AG09309 (cell line): ENCODE measurements around the gene CUL4A.

ENCODE experiments used
- DNase-seq: peaks from one replicate; pipeline ENCODE4 v3.0.0-alpha.2; 2010; ENCODE audit warnings: low read depth
- H3K4me3 ChIP-seq: 2 replicates; pipeline ENCODE4 v1.5.1; 2011; ENCODE audit warnings: mild to moderate bottlenecking, low read depth, low read length, moderate library complexity; ENCODE audit not compliant: control insufficient read depth
- CTCF ChIP-seq: IDR thresholded peaks from 2 replicates; pipeline ENCODE4 v1.5.1; 2011; ENCODE audit warnings: mild to moderate bottlenecking, low read depth, low read length, inconsistent platforms; ENCODE audit not compliant: insufficient read depth, control insufficient read depth; ENCODE audit errors: missing control alignments

Gene CUL4A

GRCh38 chr13:113297370-113298042 is 88.1 kb downstream of the CUL4A start:
- TF ChIP-seq CTCF, result no peak
- peak overlapping the region; percentile 94 for H3K4me3 ChIP-seq
- no peak for DNase-seq

GRCh38 chr13:113298043-113298945 is 88.9 kb downstream of the CUL4A start:
- H3K4me3 ChIP-seq, result peak overlapping the region; percentile 94
- no peak for DNase-seq
- no peak for TF ChIP-seq CTCF

- no peak for DNase-seq
- H3K4me3 ChIP-seq, result no peak overlapping the region
- no peak for TF ChIP-seq CTCF
Observed at GRCh38 chr13:113299951-113300350, 90.5 kb downstream of the CUL4A start.

- no peak for TF ChIP-seq CTCF
- H3K4me3 ChIP-seq, result no peak overlapping the region
- no peak for DNase-seq
Observed at GRCh38 chr13:113302986-113303385, 93.6 kb downstream of the CUL4A start.

GRCh38 chr13:113304121-113304520 is 94.7 kb downstream of the CUL4A start:
- no peak overlapping the region for H3K4me3 ChIP-seq
- DNase-seq, result no peak
- TF ChIP-seq CTCF, result no peak

- peak; percentile 23 for DNase-seq
- TF ChIP-seq CTCF, result no peak
- H3K4me3 ChIP-seq, result no peak overlapping the region
Observed at GRCh38 chr13:113305208-113305607, 95.8 kb downstream of the CUL4A start.
